Stimulated activated CD8-positive, alpha-beta memory T cell treated with anti-CD3 and anti-CD28 coated beads, Interleukin-7, amount 100 ng/mL, for 48 hours (primary cell): Measurements from ENCODE around the gene CHD9NB.

Experiments used
- DNase-seq, 2 donors: peaks; one replicate each; pipeline ENCODE4 v3.0.0-alpha.2; 2020; ENCODE audit warnings: low read depth in 1 of 2; ENCODE audit errors: extremely low read depth in 1 of 2

The CHD9NB gene

GRCh38 chr16:53035176-53035942, 17.3 kb downstream of the CHD9NB start:
- no peak for DNase-seq

- DNase-seq = no peak
Observed at GRCh38 chr16:53034306-53034705, 18.4 kb downstream of the CHD9NB start.

- no peak for DNase-seq
Observed at GRCh38 chr16:53031323-53031942, 21.3 kb downstream of the CHD9NB start.

GRCh38 chr16:53029971-53030370, 22.7 kb downstream of the CHD9NB start:
- no peak for DNase-seq

- DNase-seq = no peak
Observed at GRCh38 chr16:53024045-53024444, 28.7 kb downstream of the CHD9NB start.

- no peak for DNase-seq
Observed at GRCh38 chr16:53022374-53022773, 30.3 kb downstream of the CHD9NB start.

- no peak for DNase-seq
Observed at GRCh38 chr16:53018834-53019416, 33.8 kb downstream of the CHD9NB start.

GRCh38 chr16:53014287-53014686, 38.4 kb downstream of the CHD9NB start:
- DNase-seq = no peak

GRCh38 chr16:53007095-53007494, 45.6 kb downstream of the CHD9NB start:
- no peak for DNase-seq

- DNase-seq = no peak
Observed at GRCh38 chr16:52997922-52998321, 54.8 kb downstream of the CHD9NB start.

GRCh38 chr16:52994942-52995341, 57.8 kb downstream of the CHD9NB start:
- DNase-seq = no peak

GRCh38 chr16:52993179-52993578, 59.5 kb downstream of the CHD9NB start:
- no peak for DNase-seq

GRCh38 chr16:52991572-52991971, 61.1 kb downstream of the CHD9NB start:
- no peak for DNase-seq
